Fibroblast of skin of left quadriceps (primary cell): ENCODE results near the gene BRD3.

Experiments
- DNase-seq, 2 experiments: peaks; one replicate each; pipeline ENCODE4 v3.0.0-alpha.2; 2013; ENCODE audit warnings: low read depth in 2 of 2

The BRD3 gene

DNA sequence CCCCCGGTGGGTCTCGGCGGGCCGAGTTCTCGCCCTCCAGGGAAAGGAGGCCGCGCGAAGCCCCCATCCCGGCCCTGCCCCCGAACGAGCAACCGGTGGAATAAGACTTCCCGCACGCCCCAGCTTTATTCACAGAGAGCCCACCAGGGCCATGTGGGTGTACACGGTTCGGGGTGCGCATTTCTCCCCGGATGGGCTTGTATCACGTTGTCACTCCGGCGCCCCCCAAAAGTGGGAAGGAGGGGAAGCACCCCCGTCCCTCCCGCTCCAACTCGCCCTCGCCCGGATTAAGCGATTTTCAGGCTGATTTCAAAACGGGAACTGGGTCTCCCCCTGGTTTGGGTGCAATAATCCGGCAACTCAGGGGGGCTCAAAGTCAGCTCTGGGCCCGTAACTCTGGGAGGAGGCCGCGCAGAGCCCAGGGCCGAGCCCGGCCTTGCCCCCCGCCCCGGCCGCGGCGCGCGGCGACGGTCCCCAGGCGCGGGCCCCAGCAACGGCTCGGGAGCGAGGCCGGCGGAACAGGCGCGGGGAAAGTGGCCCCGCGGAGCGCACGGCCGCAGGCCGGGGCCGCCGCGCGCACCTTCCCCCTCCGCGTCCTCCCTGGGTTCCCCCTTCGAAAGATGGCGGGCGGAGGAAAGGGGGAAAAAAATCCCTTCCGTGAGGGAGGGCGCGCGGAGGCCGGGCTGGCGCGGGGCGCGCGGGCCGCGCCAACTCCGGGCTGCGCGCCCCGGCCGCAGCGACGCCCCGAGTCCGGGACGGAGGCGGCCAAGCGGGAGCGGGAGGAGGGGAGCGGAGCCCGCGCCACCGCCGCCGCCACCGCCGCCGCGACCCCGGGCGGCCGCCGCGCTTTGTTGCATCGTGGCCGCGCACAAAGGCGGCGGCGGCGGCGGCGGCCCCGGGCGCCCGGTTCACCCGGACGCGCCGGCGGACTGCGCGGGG is 644 bp downstream of the BRD3 start:
- DNase-seq = peak in 1 of 2 experiments; percentile 5

DNA sequence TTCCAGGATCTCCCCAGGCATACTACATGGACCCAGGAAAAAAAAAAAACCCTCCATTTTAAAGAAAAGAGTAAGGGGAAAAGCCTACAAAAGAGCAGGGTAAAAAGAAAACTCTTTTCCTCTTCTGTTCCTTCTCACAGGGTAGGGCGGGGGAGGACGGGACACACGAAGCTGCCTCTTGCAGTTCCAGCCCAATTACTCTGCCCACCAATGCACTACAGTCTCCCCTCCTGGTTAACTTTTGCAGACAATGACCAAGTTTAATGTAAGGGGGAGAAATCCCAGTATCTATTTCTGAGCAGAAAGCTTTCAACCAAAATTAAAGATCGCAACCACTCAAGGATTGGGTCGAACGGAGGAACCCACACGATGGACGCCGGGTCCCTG is 1.3 kb downstream of the BRD3 start:
- DNase-seq = no peak

DNA sequence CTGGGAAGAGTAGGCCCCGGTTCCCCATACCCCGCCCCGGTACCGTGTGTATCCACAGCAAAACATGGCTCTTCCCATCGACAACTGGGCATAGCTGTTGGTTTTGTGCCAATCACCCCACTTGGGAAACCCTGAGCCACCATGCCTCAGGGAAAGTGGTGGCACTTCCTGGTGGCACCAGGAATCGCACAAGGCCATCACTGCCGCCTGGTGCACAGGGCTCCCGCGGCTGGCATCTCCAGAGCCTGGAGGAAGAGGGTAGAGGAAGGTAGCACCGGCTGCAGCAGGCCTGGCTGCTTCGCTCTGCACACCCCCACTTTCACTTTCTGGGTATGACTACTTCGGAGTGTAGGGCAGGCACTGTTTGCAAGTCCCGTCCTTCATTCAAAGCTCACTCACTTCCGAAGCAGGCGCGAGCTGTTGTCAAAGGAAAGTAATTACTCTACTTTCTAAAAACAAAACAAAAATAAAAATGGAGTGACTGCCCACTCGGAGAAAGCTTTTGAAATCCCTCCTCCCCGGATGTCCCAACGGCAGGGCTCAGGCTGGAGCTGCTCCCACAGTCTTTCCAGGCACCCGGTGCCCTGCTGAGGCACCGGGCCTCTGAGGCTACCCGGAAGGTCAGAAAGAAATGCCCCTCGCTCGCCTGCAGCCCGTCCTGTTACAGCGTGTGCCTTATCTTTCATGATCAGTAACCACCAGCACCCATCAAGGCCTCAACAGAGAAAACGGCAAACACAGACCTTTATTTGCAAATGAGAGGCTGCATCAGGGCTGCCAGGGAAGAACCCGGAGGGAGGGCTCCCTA is 2.0 kb downstream of the BRD3 start:
- DNase-seq = no peak

DNA sequence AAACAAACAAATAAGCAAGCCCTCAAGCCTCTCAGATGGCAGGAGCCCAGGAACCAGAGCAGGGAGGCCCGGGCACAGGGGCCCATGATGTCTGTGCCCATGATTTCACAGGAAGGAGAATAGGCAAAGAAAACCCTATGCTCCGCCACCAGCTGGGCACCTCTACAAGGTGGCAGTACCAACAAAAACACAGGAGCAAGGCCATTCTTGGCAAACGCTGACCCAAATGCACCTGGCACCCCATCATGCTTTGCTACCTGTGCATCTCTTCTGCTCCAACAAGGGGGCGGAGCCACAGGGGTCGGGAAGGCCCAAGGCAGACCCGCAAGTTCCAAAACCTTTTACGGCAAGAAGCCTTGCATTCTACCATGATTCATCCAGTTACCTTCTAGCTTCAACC is 3.1 kb downstream of the BRD3 start:
- DNase-seq = no peak

DNA sequence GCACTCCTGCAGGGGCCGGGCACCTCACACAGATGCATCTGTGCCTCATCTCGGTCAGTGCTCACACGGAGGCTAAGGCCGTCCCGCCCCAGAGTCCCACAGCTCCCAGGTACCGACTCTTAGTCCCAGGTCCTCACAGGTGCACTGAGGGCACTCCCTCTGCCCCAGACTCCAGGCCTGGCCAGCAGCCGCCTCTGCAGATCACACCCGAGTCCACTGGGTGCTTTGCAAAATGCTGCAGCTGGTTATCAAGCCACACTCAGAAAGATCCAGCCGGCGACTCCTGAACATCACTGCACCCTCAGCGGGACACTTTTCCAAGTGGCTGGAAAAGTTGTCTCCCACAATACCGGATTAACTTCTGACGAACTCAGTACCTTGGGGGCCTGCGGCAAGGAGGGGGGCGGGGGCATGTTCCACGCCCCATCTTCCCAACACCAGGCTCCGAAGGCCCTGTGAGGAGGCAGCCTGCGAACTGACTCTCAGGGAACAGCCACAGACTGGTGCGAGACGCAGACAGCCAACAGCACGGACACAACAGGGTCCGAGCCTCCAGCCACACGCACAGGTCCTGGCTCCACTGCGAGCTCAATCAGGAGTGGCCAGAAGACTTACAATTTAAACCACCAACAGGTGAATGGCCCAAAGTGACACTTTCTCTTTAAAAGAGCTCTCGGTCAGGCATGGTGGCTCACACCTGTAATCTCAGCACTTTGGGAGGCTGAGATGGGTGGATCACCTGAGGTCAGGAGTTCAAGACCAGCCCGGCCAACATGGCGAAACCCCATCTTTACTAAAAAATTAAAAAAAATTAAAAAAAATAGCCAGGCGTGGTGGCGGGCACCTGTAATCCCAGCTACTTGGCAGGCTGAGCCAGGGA is 4.0 kb downstream of the BRD3 start:
- DNase-seq = no peak

DNA sequence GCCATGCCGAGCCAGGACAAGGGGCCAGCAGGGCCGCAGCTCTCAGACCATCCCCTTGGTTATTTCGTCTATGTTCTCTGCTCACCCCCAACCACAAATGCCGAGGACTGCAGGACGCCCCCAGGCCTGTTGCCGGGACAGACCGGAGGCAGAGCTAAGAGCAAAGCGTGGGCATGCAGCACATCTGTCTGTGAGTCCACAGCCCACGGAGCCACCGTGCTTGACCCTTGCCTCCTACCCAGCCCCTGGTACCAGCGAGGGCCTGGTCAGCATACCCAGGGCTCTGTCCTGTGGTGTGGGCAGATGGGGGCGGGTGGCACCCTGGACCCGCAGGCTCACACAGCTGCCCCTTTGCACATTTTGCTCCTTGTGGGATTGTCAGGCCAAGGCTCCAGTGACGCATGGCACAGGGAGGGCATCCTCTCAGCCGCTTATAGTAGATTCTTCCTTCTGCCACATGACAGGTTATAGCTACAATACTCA is 4.7 kb downstream of the BRD3 start:
- no peak for DNase-seq

DNA sequence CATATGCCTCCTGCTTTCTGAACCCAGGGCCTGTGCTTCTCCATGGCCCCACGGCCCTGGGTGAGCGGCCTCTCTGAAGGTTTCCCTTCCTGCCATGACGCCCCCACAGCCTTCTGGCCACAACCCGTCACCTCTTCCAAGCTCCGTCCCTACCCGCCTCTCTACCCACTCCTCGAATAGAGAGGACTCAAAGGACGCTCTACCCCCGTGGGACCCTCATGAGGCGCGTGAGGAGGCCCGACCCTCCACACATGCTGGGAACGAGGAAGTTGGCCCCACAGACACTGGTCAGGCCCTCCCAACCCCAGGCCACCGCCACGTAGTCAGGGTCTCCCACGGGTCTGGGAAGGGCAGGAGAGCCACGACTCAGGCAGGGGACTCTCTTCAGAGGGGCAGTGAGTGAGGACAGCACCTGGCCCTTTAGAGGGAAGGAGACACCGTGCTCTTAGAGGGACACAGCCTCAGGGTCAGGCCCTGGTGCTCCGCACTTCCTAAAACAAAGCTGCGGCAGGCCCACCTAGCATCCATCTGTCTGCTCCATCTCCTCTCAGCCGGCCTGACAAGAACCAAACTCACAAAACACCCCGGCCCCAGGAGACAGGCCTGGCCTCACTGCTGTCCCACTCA is 5.3 kb downstream of the BRD3 start:
- DNase-seq = no peak

DNA sequence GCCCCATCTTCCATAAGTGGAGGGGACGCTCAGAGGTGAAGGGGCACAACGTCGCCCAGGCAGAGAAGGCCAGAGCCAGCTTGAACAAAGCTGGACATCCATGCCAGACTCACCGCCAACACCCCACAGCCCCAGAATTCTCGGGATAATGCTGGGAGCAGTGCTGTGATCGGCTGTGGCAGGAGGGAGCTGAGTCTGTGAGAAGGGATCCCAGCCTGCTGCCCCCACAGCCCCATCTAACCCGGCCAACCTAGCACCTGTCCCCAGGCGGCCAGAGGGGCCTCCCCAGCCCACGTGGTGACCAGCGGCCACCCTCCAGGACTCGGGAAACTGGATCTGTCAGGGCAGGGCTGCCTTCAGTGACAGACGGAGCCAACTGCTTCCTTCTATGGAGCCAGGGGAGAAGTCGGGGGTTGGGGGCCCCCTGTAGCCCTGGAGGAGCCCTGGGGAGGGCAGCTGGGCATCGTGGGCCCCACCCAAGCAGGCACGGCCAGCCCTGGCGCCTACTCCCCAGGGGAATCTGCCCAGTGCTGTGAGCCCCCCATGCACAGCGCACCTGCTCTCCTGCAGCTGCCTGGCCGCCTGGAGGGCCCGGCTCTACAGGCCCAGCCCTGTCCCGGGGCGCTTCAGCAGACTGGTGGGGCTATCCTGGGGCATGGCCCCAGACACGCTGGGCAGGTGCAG is 6.0 kb downstream of the BRD3 start:
- DNase-seq = no peak

DNA sequence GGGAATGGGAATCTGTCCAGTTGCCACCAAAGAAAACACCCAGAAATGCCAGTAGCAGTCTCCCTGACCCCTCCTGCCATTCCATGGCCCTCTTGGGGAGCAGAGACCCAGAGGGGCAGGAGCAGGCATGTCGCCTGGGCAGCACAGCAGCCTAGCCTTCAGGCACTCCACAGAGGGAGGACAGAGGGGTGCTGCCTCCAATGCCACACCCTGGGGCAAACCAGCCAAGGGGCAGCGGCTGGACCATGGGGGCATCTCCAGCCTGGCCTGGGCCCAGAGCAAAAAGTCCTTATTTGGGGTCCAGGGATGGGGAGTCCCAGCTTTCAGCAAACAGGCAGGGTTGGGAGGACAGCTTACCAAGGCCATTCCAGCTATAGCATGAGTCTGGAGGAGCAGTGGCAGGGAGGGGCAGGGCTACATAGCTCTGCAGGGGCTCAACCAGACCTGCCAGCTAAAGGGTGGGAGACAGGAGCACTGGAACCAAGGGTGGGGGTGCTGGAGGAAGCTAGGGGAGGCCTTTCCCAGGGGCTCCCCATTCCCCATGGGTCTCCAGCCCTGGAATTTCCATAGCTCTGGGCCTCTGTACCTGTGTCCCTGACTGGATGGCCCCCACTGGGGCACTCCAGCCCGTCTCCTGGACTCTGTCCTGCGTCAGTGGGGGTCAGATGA is 6.7 kb downstream of the BRD3 start:
- DNase-seq = no peak

DNA sequence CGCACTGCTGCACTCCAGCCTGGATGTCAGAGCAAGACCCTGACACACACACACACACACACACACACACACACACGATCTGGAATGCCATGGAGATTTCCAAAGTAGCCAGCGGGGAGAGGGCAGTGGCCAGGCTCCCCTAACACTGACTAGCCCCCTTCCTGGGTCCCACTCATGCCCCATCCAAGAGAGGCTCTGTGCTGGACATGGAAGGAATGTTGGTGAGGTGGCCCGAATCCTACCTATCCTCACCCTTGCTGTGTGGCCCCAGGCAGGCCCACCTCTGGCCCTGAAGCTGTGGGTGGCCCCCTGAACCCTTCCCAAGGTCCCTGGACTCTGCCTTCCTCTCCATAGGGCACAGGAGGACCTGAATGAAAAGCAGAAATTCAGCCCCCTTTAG is 7.3 kb downstream of the BRD3 start:
- DNase-seq = no peak

DNA sequence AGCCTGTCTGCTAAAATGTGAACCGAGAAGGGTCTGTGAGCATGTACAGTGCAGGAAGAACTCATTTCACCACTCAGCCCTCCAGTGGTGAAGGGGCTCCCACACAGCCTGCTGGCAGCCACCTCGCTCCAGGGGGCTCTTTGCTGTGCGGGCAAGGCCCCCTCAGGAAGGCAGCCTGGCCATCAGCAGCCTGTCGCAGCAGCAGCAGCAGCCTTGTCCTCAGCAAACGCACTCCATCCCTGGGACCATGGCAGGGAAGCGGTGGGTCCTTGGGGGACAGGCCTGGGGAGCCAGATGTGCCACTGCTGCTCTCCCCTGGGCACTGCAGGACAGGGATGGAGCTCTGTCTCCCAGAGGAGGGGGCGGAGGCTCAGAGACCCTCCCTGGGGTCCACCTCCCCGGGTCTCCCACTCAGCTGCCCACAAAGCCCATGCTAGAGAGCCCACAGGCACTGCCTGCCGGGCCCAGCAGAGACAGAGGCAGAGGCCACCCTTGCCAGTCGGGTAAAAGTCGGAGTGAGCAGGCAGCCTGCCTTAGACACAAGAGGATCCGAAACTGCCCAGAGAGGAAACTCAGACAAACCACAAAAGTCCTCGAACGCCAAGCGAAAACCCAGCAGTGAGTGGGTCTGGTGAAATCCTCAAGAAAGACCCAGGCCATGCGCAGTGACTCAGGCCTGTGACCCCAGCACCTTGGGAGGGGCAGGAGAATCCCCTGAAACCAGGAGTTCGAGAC is 8.0 kb downstream of the BRD3 start:
- no peak for DNase-seq

DNA sequence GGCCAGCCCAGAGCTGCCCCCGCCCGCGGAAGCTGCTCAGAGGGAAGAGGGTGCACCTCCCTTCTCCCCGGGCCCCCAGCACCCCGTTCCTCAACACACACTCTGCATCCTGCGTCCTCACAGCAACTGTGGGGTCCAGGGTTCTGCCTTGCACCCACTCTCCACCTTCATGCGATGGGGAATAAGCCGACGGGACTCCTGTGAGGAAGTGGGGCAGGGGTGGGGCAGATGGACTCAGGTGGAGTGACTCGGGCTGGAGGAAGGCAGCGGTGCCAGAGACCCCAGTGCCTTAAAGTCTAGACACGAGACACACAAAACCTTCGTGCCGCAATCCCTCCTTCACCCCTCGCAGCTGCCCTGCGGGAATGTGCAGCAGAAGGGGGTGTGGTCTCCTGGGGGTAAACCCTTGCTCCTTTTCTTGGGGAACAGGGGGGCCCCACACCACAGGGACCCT is 8.6 kb downstream of the BRD3 start:
- no peak for DNase-seq

DNA sequence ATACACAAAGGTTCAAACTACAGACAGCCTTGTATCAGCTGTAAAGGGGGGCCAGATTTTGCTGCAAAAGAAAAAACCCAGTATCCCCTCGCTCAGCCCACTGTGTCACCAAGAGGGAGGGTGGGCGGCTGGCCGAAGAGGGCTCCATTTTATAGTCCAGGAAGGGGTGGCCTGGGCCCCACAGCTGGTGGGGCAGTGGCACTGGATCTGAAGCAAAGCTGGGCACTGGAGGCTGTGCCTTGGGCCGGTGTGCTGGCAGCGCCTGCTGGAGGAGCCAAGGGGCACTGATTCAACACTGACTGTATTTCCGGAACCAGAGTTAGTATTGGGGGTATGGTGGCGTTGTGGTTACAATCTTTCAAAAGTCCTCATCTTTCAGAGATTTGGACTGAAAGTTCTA is 9.1 kb downstream of the BRD3 start:
- DNase-seq = no peak

DNA sequence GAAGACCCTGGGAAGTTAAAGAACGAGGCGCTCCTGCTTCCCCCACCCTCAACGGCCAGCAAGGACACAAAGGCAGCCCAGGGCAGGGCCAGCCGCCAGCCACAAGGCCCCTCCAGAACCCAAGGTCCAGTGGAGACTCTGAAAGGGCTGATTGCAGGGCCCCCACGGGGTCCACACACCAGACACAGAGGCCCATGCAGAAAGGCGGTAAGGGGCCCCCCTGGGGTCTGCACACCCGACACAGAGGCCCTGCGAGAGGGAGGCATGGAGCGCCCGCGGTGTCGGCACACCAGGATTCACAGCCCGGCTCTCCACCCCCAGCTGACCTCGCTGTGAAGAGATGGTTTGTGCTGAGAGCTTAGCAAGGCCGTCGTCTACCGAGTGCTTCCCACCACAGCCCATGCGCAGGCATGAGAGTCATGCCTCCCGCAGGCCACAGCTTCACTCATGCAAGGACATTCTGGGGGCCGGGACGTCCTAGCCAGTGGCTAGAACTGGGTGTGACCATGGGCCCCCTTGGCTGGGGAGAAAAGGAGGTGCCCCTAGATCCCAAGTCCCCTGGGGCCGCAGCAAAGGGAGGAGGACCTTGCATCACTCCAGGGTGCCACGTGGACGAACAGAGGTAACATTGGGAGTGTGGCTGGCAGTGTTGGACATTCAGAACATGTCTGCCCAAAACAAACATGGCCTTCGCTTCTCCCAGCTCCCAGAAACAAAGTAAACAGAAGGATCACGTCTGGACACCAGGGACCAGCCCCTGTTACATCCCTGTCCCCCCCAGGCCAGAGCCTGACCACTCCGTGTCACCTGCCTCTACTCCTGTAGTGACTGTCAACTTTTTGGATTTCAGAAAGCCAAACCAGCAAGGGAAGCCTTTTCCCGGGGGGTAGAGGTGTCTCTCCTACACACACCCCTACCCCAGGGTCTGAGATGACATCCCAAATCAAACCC is 9.8 kb downstream of the BRD3 start:
- no peak for DNase-seq

DNA sequence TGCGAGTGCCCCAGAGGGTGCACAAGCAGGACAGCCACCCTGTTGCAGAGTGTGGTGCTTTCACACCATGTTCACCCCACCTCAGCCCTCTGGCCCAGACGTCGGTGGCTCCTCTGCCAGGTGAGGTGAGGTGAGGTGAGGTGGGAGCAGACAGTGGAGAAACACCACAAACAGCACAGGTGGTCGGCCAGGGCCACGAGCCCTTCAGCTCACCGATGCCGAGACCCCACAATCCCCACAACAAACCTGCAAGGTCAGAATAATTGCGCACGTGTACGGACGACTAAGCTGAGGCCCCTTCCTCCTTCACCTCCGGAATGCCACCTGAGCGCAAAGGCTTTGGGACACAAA is 10.5 kb downstream of the BRD3 start:
- DNase-seq = no peak

DNA sequence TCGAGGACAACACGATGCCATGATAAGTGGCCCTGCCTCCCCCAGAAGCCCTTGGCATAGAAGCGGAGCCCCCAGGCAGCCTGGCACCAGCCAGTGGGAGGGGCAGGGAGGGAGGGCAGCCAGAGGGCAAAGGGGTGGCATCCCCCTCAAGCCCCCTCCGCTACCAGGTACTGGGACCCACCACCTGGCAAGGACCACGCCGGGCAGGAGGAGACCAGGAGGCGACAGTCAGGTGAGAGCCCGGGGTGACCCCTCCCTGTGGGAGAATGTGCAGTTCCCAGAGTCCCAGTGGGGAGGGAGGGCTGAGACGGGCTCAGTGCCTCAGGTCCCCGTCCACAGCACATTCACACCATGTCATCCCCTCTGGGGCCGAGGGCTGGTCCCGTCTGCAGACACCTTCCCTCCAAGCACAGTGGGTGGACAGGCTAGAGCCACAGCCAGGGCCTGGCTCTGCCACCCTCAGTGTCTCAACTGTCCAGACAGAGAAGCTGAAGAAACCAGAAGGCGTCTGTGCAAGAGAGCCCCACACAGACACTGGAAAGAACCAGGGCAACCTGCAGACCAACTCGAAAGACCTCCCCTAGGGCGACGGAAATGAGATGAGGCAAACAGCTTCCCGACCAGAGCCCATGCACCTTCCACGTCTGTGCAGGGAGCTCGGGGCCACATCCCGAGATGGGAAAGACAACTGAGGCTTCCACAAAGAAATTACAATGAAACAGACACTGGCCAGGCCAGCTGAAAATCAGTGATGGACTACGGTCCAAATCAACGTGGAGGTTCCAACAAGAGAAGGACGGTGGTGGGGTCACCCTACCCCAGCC is 11.1 kb downstream of the BRD3 start:
- DNase-seq = no peak

DNA sequence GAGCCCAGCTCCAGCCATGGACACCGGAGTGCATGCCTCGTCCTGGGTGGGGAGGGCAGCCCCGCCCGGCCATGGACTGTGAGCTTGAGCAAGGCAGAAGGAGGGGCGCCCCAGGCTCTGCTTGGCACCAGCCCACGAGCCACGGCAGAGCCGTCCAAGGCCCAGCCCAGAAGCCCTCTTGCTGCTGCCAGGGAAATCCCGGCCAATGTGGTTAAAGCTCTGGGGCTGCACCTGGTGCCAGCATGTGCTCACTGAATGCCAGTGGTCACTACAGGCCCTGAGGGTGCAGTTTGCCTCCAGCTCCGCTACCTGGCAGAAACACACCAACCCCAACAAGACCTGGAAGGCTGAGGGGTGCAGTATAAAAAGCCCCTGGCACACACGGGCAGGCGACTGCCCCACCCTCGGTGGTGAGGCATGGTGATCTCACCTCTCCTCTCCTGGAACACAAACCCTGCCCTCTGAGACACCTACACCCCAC is 11.8 kb downstream of the BRD3 start:
- DNase-seq = no peak
